ENCODE results near the gene MLLT10.
A peak's percentile ranks its signal among the peaks of the same experiment; 100 is the strongest.

MLLT10 gene

DNA sequence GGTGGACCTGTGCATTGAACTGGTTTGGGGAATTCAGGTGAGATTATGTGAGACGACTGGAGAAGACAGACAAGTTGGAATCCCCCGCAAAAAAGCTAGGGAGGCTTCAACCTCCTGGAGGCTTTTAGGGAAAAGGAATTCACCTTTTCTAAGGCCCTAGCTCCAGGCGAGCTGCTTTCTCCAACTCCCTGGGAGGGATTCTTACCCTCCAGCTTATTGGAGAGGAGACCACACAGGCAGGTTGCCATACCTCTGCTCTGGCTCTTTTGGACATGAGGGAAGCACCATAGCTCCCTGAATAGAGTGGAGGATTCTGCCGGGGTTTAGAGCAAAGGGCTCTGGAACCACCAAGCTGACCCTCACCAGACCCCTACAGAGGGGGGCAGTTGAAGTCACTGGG, 213.8 kb downstream of the MLLT10 start:
- DNase-seq = no peak

- no peak for DNase-seq
These were observed 215.8 kb downstream of the MLLT10 start for GRCh38 chr10:21749788-21750187.

- no peak for DNase-seq
These were observed 216.4 kb downstream of the MLLT10 start for GRCh38 chr10:21750424-21750823.

DNA sequence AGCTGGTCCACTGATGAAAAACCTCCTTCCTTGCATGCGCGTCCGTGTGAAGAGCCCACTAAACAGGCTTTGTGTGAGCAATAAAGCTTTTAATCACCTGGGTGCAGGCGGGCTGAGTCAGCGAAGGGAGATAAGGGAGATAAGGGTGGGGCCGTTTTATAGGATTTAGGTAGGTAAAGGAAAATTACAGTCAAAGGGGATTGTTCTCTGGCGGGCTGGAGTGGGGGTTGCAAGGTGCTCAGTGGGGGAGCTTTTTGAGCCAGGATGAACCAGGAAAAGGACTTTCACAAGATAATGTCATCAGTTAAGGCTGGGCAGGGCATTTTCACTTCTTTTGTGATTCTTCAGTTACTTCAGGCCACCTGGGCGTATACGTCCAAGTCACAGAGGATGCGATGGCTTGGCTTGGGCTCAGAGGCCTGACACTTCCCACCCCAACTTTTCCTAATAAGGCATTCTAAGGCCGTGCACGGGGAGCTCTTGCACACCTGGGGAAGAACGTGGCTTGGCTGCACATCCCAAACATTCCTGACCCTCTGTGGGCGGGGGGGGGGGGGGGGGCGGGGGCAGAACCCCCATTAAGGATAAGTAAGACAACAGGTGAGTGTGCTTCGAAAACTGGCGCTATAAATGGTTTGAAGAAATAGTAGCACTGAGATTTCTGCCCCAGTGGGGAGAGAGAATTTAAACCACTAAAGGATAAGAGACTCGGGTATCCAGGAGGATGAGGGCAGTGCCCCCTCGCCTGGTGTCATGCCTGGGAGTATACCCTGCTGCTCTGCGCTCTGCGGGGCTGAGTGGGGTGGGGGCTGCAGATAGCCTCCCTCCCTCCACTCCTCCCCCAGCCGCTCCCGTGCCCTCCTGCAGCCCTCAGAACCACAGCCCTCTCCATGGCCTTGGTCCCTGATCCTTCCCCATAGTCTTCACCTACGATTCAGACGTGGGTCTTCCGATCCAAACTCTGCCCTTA, 217.6 kb downstream of the MLLT10 start:
- no peak for DNase-seq

DNA sequence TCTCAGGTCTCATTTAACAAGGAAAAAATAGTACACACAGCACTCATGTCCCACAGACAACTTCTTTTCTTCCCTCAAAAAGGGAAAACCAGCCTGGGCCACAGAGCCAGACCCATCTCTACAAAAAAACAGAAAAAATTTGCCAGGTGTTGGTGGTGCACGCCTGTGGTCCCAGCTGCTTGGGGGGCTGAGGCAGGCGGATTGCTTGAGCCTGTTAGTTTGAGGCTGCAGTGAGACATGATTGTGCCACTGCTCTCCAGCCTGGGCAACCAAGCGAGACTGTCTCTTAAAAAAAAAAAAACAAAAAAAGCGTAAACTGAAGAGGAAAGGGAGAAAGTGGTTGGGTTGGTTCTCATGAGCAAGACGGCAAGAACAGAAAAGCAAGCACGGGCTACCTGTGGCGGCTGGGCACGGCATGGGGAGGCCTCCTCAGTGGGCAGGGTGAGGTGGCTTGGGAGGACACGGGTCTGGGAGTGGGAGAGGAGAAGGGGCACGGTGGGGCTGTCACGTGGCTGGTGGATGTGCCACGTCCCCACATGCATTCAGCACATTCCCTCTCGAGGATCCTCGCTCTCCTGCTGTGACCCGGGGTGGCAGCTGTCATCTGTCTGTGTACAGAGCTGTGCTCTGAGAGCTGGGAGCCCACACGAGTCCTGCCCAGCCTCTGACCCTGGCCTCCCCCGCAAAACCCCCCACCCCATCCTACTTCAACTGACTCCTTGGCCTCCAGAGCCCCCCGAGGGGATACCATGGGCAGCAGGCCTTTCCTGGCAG, 219.7 kb downstream of the MLLT10 start:
- DNase-seq = no peak

DNA sequence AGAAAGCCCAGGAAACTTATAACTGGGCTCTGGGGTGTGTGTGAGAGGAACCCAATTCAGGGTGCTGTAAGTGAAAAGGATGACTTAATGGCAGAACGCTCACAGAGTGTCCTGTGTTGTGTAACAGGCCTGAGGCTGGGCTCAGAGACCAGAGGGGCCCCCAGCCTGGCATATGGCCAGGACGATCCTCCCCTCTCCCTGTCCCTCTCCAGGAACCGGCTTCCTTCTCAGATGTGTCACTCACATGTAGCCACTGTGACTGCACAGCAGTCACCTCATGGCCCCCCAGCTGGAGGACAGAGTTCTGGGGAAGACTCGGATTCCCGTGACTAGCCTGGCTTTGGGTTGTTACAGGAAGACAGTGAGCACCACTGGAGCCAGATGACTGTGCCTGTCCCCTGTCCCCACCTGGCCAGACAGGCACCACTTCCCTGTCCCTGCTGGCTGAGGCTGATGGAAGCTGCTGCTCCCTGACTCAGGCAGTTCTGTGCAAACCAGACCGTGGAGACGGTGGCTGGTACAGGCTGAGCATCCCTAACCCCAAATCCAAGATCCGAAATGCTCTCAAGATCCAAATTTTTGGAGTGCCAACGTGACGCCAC, 220.5 kb downstream of the MLLT10 start:
- DNase-seq = no peak

- no peak for DNase-seq
These were observed 222.7 kb downstream of the MLLT10 start for GRCh38 chr10:21756707-21757106.

DNA sequence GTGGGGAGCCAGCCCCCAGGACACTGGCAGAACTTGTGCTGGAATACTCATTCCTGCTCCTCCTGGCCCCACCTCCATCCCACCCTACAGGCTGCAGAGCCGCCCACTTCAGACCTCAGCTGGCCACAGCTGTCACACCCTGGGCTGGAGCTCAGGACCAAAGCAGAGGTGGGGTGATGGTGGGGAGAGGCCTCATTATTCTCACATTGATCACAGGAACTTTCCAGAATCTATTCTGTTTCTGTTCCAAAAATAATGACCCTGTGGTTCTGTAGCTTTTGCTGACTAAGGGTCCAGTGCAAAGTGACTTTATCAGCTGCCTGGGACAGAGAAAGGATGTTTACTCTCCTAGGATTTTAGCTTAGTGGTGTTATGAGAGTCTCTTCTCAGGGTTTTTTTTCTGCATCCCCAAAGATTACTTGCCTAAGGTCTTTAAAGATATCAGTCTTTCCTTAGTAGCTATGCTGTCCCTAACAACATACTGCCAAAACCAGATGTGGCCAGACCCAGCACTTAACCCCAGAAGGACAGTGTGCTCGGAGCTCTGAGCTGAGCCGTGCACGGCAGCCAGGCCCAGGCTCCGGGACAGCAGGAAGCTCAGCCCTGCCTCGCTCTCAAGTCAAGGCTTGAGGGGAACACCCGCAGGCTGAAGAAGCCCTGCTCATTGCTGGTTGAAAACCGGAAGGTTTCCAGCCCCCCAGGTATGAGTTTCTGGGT, 223.3 kb downstream of the MLLT10 start:
- no peak for DNase-seq

DNA sequence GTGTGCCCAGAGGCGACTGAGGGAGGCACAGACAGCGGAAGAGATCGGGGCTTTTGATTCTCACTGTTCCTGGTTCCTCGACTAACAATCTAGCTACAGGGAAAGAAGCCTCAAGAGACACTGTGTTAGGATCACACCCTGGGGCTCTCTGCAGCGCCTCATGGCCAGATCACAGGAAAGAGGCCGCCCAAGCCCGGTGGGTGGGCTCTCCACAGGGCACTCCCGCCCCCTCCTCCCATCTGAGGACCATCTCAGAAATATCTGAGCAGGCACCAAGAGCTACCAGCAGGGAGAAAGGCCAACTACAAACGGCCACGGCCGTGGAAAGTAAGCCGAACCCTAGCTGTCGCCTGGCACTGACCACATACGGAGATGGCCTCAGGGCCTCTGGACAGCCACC, 224.2 kb downstream of the MLLT10 start:
- DNase-seq = peak; percentile 45

- DNase-seq = no peak
These were observed 224.7 kb downstream of the MLLT10 start for GRCh38 chr10:21758696-21759095.

DNA sequence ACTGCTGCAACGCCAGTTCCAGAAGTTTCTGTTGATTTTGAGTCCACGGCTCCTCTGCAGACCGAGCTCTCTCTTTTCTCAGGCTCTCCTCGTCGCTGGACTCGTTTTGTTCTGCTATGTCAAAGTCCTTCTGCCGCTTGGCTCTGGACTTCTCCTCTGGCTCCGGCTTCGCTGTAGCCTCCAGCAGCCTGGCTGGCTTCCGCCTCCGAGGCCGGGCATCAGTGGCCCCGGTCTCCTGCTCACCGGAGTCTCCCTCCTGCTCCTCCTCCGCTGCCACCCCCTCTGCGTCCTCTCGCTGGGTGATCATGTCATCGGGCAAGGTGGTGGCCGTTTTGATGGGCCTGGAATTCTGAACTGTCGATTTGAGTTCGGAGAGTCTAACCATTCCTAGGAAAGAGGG, 225.2 kb downstream of the MLLT10 start:
- DNase-seq = no peak

GRCh38 chr10:21760332-21760731, 226.3 kb downstream of the MLLT10 start:
- DNase-seq = no peak

GRCh38 chr10:21764466-21765189, 230.6 kb downstream of the MLLT10 start:
- no peak for DNase-seq

- no peak for DNase-seq
These were observed 235.0 kb downstream of the MLLT10 start for GRCh38 chr10:21769041-21769440.

GRCh38 chr10:21771219-21771618, 237.2 kb downstream of the MLLT10 start:
- DNase-seq = no peak

GRCh38 chr10:21776883-21777282, 242.9 kb downstream of the MLLT10 start:
- DNase-seq = no peak

- DNase-seq = no peak
These were observed 257.2 kb downstream of the MLLT10 start for GRCh38 chr10:21791276-21791675.

All from NCI-H146 (cell line).